Activated CD8-positive, alpha-beta memory T cell treated with anti-CD3 and anti-CD28 coated beads, Interleukin-2, amount 50 U/mL, for 1 hour (primary cell): ENCODE measurements around the gene HEXIM1.
"Not testable (repeated sequence)": the region's sequence is repeated elsewhere in the genome, so short reads cannot be mapped to it uniquely, and the experiment has no call there.

ENCODE experiments used
- DNase-seq: peaks from one replicate; pipeline ENCODE4 v3.0.0-alpha.2; 2020; ENCODE audit errors: extremely low read depth

Gene HEXIM1

DNA sequence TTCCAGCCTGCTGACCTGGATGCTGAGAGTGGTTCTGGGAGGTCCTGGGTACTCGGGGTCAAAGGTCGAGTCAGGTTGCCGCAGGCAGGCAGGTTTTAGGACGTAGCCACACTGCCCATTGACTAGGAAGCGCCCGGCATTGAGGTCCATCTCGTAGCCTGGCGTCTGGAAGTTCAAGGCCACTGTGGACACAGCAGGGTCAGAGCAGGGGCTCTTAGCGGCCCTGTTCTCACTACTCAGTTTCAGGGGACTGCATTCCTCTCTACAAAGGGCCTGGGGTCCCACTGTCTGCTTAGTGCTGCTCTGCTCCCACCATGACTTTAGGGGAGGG, 34.9 kb upstream of the HEXIM1 start:
- DNase-seq = no peak

DNA sequence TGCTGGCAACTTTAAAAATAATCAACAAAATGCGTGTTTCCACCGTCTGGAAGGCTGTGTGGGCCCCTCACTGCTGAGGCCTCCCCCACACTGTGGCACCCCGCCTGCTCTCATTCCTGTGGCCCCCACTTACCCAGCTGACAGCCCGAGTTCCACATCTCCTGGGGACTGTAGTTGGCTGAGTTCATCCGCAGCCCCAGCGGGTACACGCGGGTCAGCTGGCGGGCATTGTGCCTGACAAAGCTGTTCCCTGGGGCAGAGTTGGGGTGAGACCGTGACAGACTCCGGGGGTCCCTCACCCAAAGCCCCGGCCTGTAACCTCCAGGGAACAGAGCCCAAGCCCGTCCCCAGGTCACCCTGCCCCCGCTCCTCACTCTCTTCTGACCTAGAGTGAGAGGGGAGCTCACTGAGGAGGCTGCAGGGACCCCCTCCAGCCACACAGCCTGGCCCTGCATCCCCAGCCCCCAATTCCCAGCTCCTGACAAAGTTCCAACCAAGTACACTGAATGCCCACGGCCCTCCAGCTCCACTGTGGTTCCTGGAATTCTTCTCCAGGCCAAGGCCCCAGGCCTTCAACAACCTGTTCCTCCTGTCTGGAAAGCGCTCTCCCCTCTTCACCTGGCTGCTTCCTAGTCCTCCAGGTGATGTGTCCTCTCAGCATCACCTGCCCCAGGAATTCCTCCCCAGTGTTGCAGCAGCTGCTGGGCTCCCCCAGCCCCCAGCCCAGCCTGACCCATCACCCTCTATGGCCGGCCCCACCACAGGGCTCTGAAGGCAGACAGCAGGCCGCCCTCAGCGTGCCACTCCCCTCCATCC, 34.0 kb upstream of the HEXIM1 start:
- DNase-seq = no peak

DNA sequence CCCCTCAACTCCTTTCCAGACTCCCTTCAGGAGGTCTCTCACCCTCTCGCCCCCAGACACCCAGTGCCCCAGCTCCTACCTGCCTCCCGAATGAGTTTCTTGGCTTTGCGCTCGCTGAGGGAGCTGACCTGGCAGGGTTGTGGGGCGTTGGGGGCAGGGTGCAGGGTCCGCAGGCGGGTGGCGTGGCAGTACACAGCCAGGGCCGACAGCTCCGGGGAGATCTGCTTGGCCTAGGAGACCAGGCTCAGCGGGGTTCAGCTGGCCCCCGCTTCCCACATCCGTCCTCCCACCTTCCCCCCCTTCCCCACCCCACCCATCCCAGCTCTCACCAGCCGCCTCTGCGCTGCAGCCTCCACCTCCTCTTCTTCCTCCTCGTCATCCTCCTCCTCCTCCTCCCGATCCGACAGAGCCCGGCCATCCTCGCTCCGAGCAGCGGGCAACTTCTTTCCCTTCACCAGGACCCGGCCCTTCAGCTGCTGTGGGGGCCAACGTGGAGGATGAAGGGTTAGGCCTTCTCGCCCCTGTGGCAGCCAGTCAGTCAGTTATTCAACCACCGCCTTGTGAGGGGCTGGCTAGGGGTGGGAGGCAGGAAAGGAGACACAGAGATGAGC, 33.2 kb upstream of the HEXIM1 start:
- DNase-seq = no peak

DNA sequence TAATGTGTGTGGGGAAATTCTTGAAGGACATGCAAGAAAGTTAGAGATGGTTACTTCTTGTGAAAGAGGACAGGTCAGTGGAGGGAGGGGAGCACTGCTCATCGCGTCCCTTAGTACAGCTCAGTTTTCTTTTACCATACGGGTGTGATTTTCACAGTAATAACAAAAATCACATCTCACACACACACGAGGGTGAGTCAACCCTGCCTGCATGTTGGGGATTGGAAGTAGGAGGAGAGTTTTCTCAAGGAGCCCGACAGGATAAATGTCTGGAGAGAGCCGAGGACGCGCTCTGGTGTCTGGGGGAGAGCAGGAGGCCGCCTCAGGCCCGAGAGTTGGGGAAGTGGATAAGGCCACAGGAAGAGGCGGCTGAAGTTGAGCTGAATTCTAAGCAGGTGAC, 32.4 kb upstream of the HEXIM1 start:
- DNase-seq = no peak

DNA sequence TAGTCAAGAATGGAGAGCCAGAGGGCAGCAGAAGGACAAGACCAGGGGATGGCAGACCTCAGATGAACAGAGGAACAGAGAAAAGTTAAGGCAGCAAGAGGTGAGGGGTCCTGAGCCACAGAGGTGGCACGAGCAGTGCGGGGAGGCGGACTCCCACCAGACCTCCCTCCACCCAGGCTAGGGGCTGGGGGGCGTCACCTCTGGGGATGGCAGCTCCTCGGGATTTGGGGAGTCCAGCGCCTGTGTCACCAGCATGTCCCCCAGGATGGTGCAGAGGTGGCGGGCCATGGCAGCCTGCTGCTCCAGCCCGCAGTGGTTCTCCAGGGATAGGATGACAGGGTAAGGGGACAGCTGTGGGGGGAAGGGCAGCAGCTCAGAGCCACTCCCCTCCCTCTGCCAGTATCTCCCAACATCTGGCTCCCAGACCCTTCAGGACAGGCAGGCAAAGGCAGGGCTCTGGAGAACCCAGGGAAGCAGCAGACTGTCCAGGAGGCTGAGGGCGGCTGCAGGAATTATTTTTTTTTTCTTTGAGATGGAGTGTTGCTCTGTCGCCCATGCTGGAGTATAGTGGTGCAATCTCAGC, 31.8 kb upstream of the HEXIM1 start:
- DNase-seq = no peak

DNA sequence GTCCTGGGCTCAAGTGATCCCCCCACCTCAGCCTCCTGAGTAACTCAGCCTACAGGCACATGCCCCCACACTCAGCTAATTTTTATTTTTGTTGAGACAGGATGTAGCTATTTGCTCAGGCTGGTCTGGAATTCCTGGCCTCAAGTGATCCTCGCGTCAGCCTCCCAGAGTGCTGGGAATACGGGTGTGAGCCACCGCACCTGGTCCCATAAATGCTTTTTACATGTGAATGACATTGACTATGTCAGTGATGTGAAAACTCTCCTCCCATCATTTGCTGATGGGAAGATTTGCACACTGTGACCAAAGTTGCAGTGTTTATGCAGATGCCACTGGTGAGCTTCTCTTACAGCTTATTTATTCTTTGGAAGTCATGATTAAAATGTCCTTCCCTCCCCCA, 30.9 kb upstream of the HEXIM1 start:
- DNase-seq = no peak

DNA sequence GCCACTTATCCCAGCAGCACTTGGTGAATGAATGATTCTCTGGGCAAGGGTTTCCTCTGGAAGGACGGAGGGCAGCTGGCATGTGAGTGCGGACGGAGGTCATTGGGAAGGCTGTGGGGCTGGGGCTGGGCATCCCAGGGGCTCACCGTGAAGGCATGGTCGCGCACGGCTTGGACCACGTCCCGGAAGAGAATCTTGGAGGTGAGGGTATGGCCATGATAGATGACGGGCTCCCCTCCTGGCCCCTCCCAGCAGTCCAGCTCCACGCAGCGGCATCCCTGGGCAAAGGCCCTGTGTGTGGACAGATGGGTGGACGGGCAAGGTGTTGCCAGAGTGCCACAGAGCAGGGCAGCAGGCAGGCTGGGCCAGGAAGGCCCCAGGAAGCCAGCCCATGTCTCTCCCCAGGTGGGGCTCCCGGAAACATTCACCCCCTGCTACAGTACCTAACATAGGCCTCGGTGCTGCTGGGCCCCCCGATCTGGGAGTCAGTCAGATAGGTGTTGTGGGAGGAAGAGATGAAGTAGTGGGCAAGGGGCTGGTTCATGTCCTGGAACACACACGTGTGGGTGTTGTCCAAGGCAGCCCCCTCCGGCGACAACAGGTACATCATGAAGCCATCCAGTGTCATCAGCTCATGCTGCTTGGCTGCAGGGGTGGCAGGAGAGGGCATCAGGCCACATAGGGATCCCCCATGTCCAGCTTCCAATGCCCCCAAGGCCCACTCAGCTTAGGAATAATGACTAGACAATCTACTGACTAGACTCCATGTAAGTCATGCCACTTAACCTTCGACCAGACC, 30.2 kb upstream of the HEXIM1 start:
- DNase-seq = no peak

DNA sequence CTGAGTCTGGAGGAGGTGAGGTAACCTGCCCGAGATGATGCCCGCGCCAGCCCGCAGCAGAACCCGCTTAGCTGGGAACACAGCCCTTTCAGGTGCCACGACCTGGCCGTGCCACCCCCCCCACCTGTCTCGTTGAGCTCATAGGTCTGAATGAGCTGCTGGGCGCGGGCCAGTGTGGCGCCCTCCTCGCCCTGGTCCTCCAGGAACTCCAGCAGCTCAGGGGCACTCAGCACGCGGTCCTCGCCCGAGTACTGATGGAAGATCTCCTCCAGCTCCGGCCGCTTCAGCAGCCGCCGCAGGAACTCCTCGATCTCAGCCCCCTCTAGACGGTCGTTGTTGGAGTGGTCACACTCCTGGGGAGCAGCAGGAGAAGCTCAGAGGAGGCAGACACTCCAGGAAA, 29.6 kb upstream of the HEXIM1 start:
- no peak for DNase-seq

DNA sequence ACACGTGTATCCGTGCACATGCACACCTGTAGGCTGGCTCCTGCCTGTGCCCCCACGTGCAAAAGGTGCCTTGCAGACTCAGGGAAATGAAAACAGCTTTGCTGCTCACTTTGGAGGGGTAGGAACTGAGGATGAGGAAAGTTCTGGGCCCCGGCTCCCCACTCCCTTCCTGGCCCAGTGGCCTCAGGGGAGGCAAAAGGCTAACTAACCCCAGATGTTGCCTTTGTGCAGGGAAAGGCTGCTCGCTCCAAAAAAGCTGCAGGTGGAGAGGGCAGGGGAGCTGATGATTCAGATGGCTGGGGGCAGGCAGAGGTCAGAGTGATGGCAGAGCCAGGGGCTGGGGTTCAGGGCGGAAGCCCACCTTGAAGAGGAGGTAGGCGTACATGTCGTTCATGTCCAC, 28.3 kb upstream of the HEXIM1 start:
- DNase-seq = no peak

DNA sequence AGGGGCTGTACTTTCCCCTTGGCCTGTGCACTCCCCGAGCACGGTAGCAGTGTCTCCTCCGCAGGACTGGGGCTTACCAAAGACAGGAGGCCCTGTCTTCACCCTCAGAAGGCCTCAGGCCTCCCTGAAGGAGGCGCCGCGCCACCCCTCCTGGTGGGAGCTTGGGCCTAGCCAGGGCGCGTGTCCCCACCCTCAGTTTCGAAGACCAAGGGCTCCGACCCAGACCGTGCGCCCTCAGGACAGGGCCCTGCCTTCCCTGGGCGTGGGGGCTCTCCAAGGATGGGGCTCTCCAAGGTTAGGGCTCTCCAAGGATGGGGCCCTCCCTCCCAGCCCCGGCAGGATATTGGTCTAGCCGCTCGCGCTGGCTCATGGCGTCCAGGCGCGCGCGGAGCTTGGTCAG, 27.7 kb upstream of the HEXIM1 start:
- DNase-seq = no peak

DNA sequence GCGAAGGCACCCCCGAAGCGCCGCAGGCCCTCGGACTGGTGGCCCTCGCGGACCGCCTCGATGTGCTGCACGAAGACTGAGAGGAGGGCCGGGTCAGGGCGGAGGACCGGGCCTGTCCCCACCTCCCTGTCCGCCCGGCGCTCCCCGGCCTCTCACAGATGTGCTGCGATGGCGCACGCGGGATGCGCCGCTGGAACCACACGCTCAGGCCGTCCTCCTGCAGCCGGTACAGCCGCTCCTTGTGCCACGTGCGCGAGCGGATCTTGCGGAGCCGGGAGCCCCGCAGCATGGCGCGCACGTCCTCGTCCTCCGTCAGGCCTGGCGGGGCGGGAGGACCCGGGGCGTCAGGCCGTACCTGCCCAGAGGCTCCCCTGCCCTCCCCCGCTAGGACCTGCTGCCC, 27.2 kb upstream of the HEXIM1 start:
- no peak for DNase-seq

DNA sequence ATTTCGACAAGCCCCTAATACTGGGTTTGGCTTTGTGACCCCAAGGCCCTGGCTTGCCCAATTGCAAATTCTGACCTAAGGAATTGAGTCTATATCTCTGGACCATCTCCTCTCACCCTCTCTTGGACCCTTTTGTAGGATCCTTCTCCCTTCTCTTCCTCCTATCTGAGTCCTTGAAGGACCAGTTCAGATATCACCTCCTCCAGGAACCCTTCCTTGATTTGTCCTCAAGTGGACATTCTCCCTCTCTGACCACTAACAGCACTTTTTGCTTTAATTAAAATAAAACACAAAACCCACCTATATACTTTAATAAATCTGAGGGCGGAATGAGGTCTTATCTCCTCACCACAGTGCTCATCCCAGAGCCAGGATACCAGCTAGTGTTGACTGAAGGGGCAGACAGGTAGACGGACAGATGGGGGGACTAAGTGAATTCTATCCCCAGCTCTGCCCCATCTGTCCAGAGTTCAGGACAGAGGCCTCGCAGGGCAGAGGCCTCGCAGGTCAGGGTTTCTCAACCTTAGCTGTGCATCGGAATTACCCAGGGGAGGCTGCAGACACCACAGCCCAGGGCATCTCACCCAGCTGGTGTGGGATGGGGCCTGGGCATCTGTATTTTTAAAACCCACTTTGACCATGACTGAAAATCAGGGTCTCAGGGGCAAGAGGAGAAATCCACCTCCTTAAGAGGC, 25.1 kb upstream of the HEXIM1 start:
- no peak for DNase-seq

DNA sequence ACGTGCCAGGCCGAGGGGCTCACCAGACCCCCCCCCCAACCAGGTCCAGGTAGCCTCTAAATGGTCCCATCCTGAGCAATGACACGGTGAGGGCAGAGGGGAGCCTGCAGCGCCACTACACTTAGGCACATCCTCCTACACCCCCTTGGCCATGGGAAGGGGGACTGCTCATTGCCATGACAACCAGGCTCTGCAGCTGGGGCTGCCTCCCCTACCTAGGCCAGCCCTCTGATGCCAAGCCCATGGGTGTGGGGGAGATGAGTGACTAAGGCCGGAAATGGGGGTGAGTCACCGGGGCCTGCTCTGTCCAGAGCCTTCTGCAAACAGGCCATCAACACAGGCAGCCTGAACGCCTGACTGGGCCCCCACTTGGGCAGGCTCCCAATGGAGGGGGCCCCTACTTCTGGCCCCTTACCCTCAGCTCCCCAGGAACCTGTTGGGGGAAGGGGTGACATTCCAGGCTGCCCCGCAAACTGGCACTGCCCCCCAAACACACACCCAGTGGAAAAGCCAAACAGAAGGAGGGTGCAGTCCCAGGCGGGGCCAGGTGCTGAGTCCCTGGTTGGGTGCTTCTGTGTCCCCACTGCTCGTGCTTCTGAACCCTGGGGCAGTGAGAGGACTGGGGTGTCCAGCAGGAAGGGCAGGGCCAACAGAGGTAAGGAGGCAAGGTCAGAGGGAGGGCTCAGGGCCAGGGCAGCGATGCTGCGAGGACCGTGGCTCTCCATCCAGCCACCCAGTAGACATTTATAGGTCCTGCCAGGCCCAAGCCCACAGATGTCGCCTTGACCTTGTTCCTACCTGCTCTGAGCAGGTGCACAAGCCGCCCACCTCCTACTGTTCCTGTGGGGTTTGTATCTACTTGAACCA, 24.1 kb upstream of the HEXIM1 start:
- DNase-seq = no peak

DNA sequence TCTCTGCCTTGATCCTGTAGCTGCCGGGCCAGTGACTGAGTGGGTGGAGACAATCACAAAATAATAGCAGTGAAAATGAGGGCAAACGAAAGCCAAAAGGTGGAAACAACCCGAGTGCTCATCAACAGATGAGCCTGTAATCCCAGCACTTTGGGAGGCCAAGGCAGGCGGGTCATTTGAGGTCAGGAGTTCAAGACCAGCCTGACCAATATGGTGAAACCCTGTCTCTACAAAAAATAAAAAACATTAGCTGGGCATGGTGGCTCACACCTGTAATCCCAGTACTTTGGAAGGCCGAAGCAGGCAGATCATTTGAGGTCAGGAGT, 23.5 kb upstream of the HEXIM1 start:
- not testable (repeated sequence) for DNase-seq

DNA sequence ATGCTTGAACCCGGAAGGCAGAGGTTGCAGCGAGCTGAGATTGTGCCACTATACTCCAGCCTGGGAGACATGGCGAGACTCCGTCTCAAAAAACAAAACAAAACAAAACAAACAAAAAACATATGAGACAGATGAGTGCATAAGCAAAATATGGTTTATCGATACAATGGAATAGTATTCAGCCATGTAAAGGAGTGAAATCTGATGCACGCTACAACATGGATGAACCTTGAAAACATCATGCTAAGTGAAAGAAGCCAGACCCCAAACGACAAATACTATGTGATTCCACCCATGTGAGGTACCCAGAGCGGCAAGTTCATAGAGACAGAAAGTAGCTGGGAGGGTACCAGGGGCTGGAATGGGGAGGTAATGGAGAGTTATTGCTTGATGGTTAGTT, 22.8 kb upstream of the HEXIM1 start:
- no peak for DNase-seq

DNA sequence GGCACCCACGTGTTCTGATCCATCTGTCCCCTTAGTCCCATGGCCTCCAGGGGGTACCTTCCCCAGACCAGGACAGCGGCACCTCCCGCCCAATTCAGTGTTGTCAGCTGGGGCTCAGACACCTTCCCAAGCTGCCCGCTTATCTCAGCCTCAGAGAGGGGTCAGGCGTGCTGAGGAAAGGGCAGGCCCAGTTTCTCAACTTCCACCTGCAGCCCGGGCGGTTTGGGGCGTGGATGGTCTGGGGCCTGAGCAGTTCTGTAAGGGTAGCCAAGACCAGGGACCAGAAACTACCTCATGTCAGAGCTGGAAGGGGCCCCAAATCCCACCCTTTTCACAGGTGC, 21.1 kb upstream of the HEXIM1 start:
- no peak for DNase-seq

DNA sequence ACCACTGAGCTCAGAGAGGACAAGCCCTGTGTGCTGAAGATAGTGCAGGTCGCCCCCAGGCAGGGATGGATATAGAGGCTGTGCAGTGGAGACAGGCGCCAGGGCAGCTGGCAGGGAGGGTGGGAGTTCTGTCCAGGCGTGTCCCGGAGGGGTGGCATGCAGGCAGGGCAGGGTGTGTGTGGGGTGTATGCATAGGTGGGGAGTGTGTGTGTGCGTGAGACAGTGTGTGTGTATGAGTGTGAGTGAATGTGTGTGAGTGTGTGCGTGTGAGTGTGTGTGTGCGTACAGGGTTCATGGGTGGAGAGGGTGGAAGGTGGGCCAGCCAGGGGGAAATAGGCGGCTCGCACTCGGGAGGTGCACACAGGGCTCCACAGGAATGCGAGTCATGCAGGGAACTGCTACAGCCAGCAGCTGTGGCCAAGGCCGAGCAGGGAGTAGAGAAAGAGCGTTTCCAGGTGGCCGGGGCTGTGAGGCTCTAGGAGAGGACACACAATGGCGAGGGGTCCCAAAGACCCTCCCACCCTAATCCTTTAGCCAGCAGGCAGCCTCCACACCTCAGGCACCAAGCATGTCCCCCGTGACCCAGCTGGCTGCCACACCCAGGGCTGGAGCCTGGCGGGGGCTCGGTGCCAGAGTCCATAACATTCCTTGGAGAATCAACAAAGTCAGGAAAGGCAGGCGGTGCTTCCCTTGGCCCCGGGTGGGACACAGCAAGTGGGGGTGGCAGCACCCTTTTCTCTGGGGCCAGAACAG, 20.6 kb upstream of the HEXIM1 start:
- DNase-seq = no peak

DNA sequence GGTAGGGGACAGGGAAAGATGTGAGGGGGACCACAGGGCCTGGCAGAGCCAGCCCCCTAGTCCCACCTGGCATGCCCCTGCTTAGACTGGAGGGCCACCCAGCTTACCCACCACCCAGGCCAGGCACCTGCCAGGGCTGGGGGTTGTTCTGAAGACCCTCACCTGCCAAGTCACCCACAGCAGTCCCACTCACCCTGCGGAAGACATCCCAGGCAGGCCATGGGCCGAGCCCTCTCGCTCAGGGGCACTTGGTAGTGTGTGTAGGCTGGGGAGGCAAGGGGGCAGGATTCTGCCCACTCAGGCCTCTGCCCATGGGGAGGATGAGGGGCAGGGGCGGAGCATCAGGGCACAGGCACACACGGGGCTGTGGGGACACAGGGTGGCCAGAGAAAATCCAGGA, 19.9 kb upstream of the HEXIM1 start:
- no peak for DNase-seq

DNA sequence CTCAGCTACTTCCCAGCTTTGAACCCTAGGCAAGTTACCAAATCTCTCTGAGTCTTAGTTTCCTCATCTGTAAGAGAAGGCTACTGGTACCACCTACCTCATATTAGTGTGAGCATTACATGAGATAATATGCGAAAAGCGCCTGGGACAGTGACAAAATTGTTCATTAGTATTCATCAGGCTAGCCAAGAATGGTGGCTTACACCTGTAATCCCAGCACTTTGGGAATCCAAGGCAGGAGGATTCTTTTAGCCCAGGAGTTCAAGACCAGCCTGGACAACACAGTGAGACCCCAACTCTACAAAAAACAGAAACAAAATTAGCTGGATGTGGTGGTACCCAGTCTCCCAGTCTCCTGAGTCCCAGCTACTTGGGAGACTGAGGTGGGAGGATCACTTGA, 19.3 kb upstream of the HEXIM1 start:
- DNase-seq = no peak

DNA sequence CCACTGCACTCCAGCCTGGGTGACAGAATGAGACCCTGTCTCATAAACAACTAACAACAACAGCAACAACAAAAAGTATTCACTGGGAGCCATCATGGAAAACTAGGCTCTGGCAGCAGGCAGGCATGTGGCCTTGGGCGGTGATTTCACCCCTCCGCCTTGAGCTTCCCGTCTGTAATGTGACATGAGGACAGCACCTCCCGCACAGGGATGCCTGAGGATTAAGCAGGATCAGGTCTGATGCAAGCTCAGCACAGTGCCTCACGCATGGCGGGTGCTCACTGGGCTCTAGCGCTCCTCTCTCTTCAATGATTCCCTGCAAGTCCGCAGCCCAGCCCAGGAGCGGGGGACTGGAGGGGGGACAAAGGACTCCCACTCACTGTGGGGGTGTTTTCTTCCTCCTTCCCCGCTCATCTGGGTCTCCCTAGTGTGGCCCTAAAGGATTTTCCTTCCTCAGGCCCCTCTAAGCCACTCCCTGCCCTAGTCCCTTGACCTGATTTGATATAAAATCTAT, 18.8 kb upstream of the HEXIM1 start:
- DNase-seq = no peak
